HepG2 (cell line): ENCODE measurements around the gene CEP250. TPM values are rescaled to one million over a fixed set of nuclear protein-coding genes. Genes with fewer than 3 reads are reported as not detected.
A peak's percentile ranks its signal among the peaks of the same experiment; 100 is the strongest.

Experiments
- BHLHE40 ChIP-seq: IDR thresholded peaks from 2 replicates; pipeline ENCODE4 v1.6.1; 2011; ENCODE audit warnings: low read length, improper control_type of control experiment
- CERS6 ChIP-seq: sonication (generic); formaldehyde crosslinking; IDR thresholded peaks from 2 replicates; pipeline ENCODE4 v1.5.0; 2020; ENCODE audit warnings: missing genetic modification reagents
- ETS1 ChIP-seq: sonication (generic); formaldehyde crosslinking; IDR thresholded peaks from 2 replicates; pipeline ENCODE4 v1.4.0; 2020; ENCODE audit warnings: missing genetic modification reagents
- RORA ChIP-seq: sonication (generic); formaldehyde crosslinking; IDR thresholded peaks from 2 replicates; pipeline ENCODE4 v1.5.0; 2020; ENCODE audit warnings: mild to moderate bottlenecking, missing genetic modification reagents, moderate library complexity
- THAP9 ChIP-seq: sonication (generic); formaldehyde crosslinking; IDR thresholded peaks from 2 replicates; pipeline ENCODE4; 2020; ENCODE audit warnings: missing genetic modification reagents, mild to moderate bottlenecking, borderline replicate concordance
- XRCC5 ChIP-seq: fragments of 200-400 bp; formaldehyde crosslinking; optimal IDR thresholded peaks from 2 replicates; pipeline ENCODE3; 2017; ENCODE audit warnings: mild to moderate bottlenecking, low read length
- ZBTB40 ChIP-seq, 2 experiments: fragments of 450-650 bp in 1 of 2; sonication (generic) in 1 of 2; formaldehyde crosslinking in 1 of 2; IDR thresholded peaks; 2 replicates each; pipeline versions ENCODE4 v1.6.1 to v1.8.0; 2016 to 2022; ENCODE audit warnings: antibody characterized with exemption in 1 of 2, mild to moderate bottlenecking in 1 of 2, missing genetic modification reagents in 1 of 2
- ZNF337 ChIP-seq: sonication (generic); formaldehyde crosslinking; IDR thresholded peaks from 2 replicates; pipeline ENCODE4 v1.5.1; 2020; ENCODE audit warnings: missing genetic modification reagents, low read depth, mild to moderate bottlenecking, borderline replicate concordance
- ZZZ3 ChIP-seq: sonication (generic); formaldehyde crosslinking; IDR thresholded peaks from 2 replicates; pipeline ENCODE4 v1.4.0; 2020; ENCODE audit warnings: missing genetic modification reagents, mild to moderate bottlenecking, borderline replicate concordance
- polyA plus RNA-seq, 8 experiments: library from polyadenylated mRNA; depleted of rRNA in 3 of 8; stranded (reverse) in 7 of 8; unstranded in 1 of 8; fragments of >200 nt; fragmentation: Illumina TruSeq in 4 of 8; extraction: Trizol in 4 of 8; gene quantifications; 2 replicates each; pipeline versions ENCODE4 v1.2.1 to v1.2.3, GENCODE V29; 2011 to 2016; ENCODE audit warnings: low read depth in 4 of 8, missing spikeins in 1 of 8, mixed read lengths in 1 of 8; ENCODE audit not compliant: insufficient read depth in 1 of 8
- total RNA-seq, 5 experiments: library from RNA; depleted of rRNA; stranded (reverse); fragments of >200 nt; fragmentation: Illumina TruSeq; extraction: Trizol; gene quantifications; 2 replicates each; pipeline ENCODE4 v1.2.3, GENCODE V29; 2016; ENCODE audit warnings: low read depth in 1 of 5

Gene CEP250
- total and polyA plus RNA-seq, 2 of the 13 experiments (the other 11 are each of a cell fraction or from before 2014, with no cell fraction given): 28.8 to 55.3 TPM

- TF ChIP-seq ZBTB40 (IDR thresholded peaks at IDR 0.05) (no peak), ZBTB40 (CRISPR knock-in tag; IDR thresholded peaks at IDR 0.05) (0 out of 2 replicates have a peak, but pooled peaks have one; percentile 2), ETS1 (no peak), BHLHE40 (no peak), ZZZ3 (CRISPR knock-in tag) (no peak), CERS6 (CRISPR knock-in tag) (no peak), ZNF337 (CRISPR knock-in tag) (no peak), RORA (CRISPR knock-in tag) (no peak), THAP9 (CRISPR knock-in tag) (no peak), XRCC5 (peak; percentile 86)
These were observed 8.3 kb downstream of the CEP250 start (continued) for GRCh38 chr20:35463455-35464300.
